Activated naive CD8-positive, alpha-beta T cell treated with anti-CD3 and anti-CD28 coated beads, Interleukin-2, amount 50 U/mL, for 16 hours (primary cell): ENCODE measurements around the gene SMPDL3B.
"Not testable (repeated sequence)": the region's sequence is repeated elsewhere in the genome, so short reads cannot be mapped to it uniquely, and the experiment has no call there.

ENCODE experiments used
- DNase-seq: peaks from one replicate; pipeline ENCODE4 v3.0.0-alpha.2; 2020; ENCODE audit warnings: low read depth, low spot score

Gene SMPDL3B

GRCh38 chr1:27968692-27969091 is 33.9 kb downstream of the SMPDL3B start:
- DNase-seq: no peak

DNA sequence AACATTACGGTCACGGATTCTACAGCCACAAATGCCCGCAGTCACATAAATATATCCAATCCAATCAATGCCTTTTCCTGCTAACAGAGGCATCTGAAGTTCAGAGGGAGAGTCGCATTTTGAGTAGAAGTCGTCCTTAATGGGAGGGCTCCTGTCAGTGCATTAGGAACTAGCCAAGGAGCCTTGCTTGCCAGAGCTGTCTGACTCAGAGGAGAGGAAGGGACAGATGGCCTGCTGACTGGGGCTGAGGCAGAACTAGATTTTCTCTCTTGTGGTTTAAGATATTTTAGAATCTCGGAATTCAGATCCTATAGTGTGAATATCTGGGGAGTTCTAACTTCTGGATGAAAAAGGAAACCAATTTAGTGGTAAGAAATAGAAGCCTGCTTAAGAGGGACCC is 35.6 kb downstream of the SMPDL3B start:
- DNase-seq: no peak

GRCh38 chr1:27971674-27972073 is 36.9 kb downstream of the SMPDL3B start:
- DNase-seq: no peak

DNA sequence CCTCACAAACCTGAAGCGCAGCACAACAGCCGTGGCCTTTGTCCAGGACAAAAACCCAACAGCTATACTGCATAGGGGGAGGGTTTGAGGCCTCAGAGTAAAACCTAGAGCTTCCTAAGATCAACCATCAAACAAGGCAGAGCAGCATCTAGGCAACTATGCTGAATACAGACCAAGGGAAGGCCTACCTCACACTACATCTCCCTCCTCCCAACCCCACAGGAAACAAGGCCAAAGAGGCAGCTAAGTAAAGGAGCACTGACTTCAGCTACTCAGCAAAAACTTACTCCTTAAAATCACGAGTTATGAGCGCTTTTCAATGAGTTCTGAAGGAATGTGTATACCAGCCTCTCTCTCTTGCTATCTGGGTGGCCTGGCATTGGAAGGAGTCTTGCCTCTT is 37.3 kb downstream of the SMPDL3B start:
- no peak for DNase-seq

GRCh38 chr1:27973771-27974416 is 39.1 kb downstream of the SMPDL3B start:
- no peak for DNase-seq

- no peak for DNase-seq
Measured at GRCh38 chr1:27974417-27974781, 39.6 kb downstream of the SMPDL3B start.

DNA sequence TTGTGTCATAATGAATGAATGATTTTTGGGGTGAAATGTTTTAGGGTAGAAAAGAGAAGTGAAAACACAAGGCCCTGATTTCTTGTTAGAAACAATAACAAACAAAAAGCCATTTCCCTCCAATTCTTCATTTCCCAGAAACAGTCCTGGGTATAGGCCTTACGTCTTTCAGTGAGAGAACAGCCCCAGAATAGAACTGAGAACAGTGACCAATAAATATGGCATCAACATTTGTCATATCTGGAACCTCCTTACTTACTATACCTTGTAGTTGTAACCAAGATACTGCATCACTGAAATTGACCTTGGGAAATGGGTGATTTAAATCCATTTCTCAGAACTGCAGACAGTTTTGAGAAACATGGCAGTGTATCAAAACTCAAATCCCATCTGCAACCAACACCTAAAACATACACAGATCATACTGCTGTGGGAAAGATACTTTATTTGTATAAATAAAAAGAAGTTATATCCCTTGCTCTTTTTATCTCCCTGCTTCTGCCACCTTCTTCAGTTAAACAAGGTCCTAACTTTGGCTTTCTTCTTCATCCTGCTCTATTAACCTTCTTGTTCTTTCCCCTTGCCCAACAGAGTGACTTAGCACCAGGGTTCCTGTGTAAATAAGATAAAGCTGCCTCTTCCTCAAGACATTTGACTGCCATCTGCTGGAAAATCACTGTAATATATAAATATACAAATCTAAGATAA is 44.5 kb downstream of the SMPDL3B start:
- no peak for DNase-seq

DNA sequence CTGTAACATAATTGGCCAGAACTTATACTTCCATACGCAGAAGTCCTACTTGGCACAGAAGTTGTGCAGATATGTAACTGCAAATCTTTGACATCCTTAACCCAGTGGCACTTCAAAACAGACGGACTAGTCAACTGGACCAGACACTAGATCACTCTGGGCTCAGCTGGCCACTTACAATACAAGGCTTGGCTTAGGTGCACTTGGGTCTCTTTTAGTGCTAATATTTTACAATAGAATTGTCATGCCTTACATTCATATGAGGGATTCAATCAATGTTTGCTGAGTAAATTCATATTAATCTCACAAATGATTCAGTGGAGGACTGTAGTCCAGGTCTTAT is 45.0 kb downstream of the SMPDL3B start:
- DNase-seq: no peak

DNA sequence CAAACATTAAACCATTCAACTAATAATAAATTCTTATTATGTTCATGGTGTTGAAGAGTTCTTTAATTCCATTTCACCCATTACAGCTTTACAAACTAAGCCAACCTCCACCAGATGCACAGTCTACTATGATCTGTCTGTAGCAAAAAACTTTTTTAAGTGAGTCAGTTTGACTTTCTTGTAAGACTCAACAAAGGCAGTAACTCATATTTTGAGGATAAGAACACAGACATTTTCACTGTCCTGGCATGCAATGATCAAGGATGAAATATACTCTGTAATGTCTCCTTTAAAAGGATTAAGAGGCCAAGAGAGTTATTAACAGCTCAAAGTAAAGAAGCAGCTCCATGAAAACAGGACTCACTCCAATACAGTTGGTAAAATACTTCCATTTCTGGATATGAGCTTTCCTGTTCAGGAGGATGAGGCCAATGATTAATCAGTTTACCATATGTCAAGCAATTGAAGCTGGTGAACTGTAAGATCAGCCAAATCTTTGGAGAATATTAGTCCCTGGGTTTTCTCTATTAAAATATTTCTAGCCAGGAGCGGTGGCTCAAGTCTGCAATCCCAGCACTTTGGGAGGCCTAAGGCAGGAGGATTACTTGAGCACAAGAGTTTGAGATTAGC is 45.5 kb downstream of the SMPDL3B start:
- no peak for DNase-seq

DNA sequence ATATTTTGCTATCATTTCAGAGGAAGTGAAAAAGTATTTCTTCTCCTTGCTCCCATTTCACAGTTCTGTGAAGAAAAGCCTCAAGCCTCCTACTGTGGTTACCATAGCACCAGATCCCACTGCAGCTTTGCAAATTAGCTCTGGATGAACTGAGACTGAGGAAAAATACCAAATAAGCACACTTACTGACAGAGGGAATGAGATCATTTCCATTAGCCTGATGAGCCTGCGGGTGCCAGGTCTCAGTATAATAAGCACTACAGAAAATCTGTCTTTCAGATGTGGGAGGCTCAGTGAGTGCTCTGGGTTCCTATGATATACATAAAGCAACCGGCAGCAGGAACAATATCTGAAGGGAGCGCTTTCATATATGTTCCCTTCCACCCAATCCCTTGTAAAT is 46.3 kb downstream of the SMPDL3B start:
- DNase-seq: no peak

- DNase-seq: no peak
Measured at GRCh38 chr1:27990920-27991537, 56.2 kb downstream of the SMPDL3B start.

GRCh38 chr1:27992276-27992675 is 57.5 kb downstream of the SMPDL3B start:
- DNase-seq: peak; percentile 2

DNA sequence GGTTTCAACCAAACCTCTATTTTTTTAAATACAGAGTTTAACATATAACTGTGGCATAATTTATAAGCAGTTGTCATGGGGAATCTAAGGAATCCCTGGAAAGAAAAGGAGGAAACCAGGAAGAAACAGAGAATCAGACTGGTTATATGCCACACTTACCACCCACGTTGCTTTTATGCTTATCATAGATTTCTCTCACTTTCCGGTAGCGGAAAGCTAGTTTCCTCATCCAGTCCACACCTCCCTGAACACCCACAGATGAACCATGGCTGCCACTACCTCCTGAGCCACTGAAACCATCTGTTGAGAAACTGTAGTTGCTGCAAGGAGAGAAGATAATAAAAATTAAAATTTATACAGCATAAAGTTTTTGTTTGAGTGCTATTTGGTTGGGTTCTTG is 58.4 kb downstream of the SMPDL3B start:
- DNase-seq: no peak

GRCh38 chr1:27994060-27994459 is 59.3 kb downstream of the SMPDL3B start:
- DNase-seq: no peak

- DNase-seq: not testable (repeated sequence)
Measured at GRCh38 chr1:27994526-27994925, 59.7 kb downstream of the SMPDL3B start.

GRCh38 chr1:27999055-27999454 is 64.3 kb downstream of the SMPDL3B start:
- DNase-seq: no peak

DNA sequence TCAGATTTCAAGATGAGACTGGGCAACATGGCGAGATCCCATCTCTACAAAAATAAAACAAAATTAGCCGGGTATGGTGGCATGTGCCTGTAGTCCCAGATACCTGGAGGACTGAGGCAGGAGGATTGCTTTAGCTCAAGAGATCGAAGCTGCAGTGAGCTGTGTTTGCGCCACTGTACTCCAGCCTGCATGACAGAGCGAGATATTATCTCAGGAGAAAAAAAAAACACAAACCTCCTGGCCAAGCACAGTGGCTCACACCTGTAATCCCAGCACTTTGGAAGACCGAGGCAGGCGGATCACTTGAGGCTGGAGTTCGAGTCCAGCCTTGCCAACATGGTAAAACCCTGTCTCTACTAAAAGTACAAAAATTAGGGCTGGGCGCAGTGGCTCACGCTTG is 67.8 kb downstream of the SMPDL3B start:
- DNase-seq: no peak

DNA sequence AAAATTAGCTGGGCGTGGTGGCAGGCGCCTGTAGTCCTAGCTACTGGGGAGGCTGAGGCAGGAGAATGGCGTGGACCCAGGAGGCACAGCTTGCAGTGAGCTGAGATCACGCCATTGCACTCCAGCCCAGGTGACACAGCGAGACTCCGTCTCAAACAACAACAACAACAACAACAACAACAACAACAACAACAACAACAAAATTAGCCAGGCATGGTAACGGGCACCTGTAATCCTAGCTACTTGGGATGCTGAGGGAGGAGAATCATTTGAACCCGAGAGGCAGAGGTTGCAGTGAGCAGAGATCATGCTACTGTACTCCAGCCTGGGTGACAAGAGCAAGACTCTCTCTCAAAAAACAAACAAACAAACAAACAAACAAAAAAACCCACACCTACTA is 68.3 kb downstream of the SMPDL3B start:
- not testable (repeated sequence) for DNase-seq
